CD4-positive, alpha-beta T cell treated with Interleukin-15 for 4 hours (primary cell): ENCODE measurements around the gene DNAH5.

Experiments used
- DNase-seq: peaks from one replicate; pipeline ENCODE4 v3.0.0-alpha.2; 2020; ENCODE audit warnings: low spot score

The DNAH5 gene

GRCh38 chr5:13934921-13935320, 9.6 kb downstream of the DNAH5 start:
- DNase-seq: no peak

GRCh38 chr5:13934125-13934524, 10.4 kb downstream of the DNAH5 start:
- no peak for DNase-seq

- DNase-seq: no peak
Observed at GRCh38 chr5:13932561-13932960, 11.9 kb downstream of the DNAH5 start.

- no peak for DNase-seq
Observed at GRCh38 chr5:13932011-13932410, 12.5 kb downstream of the DNAH5 start.

- no peak for DNase-seq
Observed at GRCh38 chr5:13930541-13931171, 13.8 kb downstream of the DNAH5 start.

GRCh38 chr5:13926731-13927130, 17.8 kb downstream of the DNAH5 start:
- DNase-seq: no peak

GRCh38 chr5:13921578-13921977, 22.9 kb downstream of the DNAH5 start:
- DNase-seq: no peak

GRCh38 chr5:13919786-13920185, 24.7 kb downstream of the DNAH5 start:
- no peak for DNase-seq

GRCh38 chr5:13919087-13919486, 25.4 kb downstream of the DNAH5 start:
- DNase-seq: no peak

- no peak for DNase-seq
Observed at GRCh38 chr5:13917061-13917460, 27.4 kb downstream of the DNAH5 start.

GRCh38 chr5:13913962-13914361, 30.5 kb downstream of the DNAH5 start:
- no peak for DNase-seq

GRCh38 chr5:13910637-13911288, 33.7 kb downstream of the DNAH5 start:
- no peak for DNase-seq

- no peak for DNase-seq
Observed at GRCh38 chr5:13910201-13910600, 34.3 kb downstream of the DNAH5 start.

- DNase-seq: no peak
Observed at GRCh38 chr5:13909271-13909670, 35.2 kb downstream of the DNAH5 start.

- no peak for DNase-seq
Observed at GRCh38 chr5:13898569-13898968, 45.9 kb downstream of the DNAH5 start.

GRCh38 chr5:13878357-13878756, 66.1 kb downstream of the DNAH5 start:
- DNase-seq: no peak

- no peak for DNase-seq
Observed at GRCh38 chr5:13866792-13867191, 77.7 kb downstream of the DNAH5 start.

- DNase-seq: no peak
Observed at GRCh38 chr5:13865312-13865711, 79.2 kb downstream of the DNAH5 start.

GRCh38 chr5:13860146-13860545, 84.3 kb downstream of the DNAH5 start:
- no peak for DNase-seq

- no peak for DNase-seq
Observed at GRCh38 chr5:13859270-13860065, 85.0 kb downstream of the DNAH5 start.

- DNase-seq: no peak
Observed at GRCh38 chr5:13843175-13843846, 101.2 kb downstream of the DNAH5 start.

GRCh38 chr5:13833440-13833839, 111.0 kb downstream of the DNAH5 start:
- DNase-seq: no peak

GRCh38 chr5:13831351-13831750, 113.1 kb downstream of the DNAH5 start:
- DNase-seq: no peak
